Measurements from ENCODE around the gene NFIA. TPM values are rescaled to one million over a fixed set of nuclear protein-coding genes. Genes with fewer than 3 reads are reported as not detected.

Gene NFIA
- total RNA-seq, 1 experiment from 2014 or later, result 20.9 TPM

- Histone ChIP-seq H3K9me3 (ENCODE audit: control insufficient read depth, insufficient read depth, low read depth, low read length) (no peaks in the 10 kb centered on the region), H3K4me3 (ENCODE audit: low read depth in 2 of 2, low read length in 2 of 2) (no peak overlapping the region), H3K27ac (ENCODE audit: low read length) (no peak overlapping the region), H3K4me1 (ENCODE audit: control insufficient read depth, insufficient read depth, low read length) (no peaks in the 10 kb centered on the region), H3K36me3 (ENCODE audit: control insufficient read depth, insufficient read depth, low read length) (no peaks in the 10 kb centered on the region), H3K27me3 (ENCODE audit: control insufficient read depth, insufficient read depth, low read length) (no peaks in the 10 kb centered on the region)
- intact Hi-C loops (cut with micrococcal nuclease; ENCODE audit: unreplicated experiment), result no loop called here
- DNase-seq (ENCODE audit: low read depth, low spot score) (no peak), ATAC-seq (no peak)
- no peak for TF ChIP-seq TCF7L2 (IDR thresholded peaks at IDR 0.05; ENCODE audit: low read depth, low read length)
- no peak for TF ChIP-seq POLR2AphosphoS5 (IDR thresholded peaks at IDR 0.05; ENCODE audit: low read depth, low read length)
- TF ChIP-seq SIN3A (IDR thresholded peaks at IDR 0.05; ENCODE audit: borderline replicate concordance, insufficient read depth, low read depth, low read length), result no peak
- TF ChIP-seq, protein P1, sequence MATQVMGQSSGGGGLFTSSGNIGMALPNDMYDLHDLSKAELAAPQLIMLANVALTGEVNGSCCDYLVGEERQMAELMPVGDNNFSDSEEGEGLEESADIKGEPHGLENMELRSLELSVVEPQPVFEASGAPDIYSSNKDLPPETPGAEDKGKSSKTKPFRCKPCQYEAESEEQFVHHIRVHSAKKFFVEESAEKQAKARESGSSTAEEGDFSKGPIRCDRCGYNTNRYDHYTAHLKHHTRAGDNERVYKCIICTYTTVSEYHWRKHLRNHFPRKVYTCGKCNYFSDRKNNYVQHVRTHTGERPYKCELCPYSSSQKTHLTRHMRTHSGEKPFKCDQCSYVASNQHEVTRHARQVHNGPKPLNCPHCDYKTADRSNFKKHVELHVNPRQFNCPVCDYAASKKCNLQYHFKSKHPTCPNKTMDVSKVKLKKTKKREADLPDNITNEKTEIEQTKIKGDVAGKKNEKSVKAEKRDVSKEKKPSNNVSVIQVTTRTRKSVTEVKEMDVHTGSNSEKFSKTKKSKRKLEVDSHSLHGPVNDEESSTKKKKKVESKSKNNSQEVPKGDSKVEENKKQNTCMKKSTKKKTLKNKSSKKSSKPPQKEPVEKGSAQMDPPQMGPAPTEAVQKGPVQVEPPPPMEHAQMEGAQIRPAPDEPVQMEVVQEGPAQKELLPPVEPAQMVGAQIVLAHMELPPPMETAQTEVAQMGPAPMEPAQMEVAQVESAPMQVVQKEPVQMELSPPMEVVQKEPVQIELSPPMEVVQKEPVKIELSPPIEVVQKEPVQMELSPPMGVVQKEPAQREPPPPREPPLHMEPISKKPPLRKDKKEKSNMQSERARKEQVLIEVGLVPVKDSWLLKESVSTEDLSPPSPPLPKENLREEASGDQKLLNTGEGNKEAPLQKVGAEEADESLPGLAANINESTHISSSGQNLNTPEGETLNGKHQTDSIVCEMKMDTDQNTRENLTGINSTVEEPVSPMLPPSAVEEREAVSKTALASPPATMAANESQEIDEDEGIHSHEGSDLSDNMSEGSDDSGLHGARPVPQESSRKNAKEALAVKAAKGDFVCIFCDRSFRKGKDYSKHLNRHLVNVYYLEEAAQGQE (IDR thresholded peaks at IDR 0.05; ENCODE audit: insufficient read depth in 1 of 2, low read depth in 2 of 2, low read length in 1 of 2), result no peak
- TF ChIP-seq CTCF (IDR thresholded peaks at IDR 0.05), result no peak
- ChIA-PET POLR2A (no interaction called here), CTCF (no interaction called here)
- in situ Hi-C loops (cut with HindIII; ENCODE audit: low pct_unique_long_range_greater_than_20kb, low sequenced_read_pairs), result no loop called here
- no TSS peak for BruUV-seq (replicated peaks)
Observed at GRCh38 chr1:61404597-61405376, 322.4 kb downstream of the NFIA start.

GRCh38 chr1:61406467-61406866, 324.1 kb downstream of the NFIA start:
- ATAC-seq (no peak), DNase-seq (ENCODE audit: low read depth, low spot score) (no peak)
- Histone ChIP-seq H3K27ac (ENCODE audit: low read length) (no peak overlapping the region), H3K36me3 (ENCODE audit: control insufficient read depth, insufficient read depth, low read length) (no peaks in the 10 kb centered on the region), H3K9me3 (ENCODE audit: control insufficient read depth, insufficient read depth, low read depth, low read length) (no peaks in the 10 kb centered on the region), H3K4me1 (ENCODE audit: control insufficient read depth, insufficient read depth, low read length) (no peaks in the 10 kb centered on the region), H3K4me3 (ENCODE audit: low read depth in 2 of 2, low read length in 2 of 2) (no peak overlapping the region), H3K27me3 (ENCODE audit: control insufficient read depth, insufficient read depth, low read length) (no peaks in the 10 kb centered on the region)
- in situ Hi-C loops (cut with HindIII; ENCODE audit: low pct_unique_long_range_greater_than_20kb, low sequenced_read_pairs), result no loop called here
- BruUV-seq (replicated peaks), result no TSS peak
- TF ChIP-seq TCF7L2 (IDR thresholded peaks at IDR 0.05; ENCODE audit: low read depth, low read length), result no peak
- no peak for TF ChIP-seq SIN3A (IDR thresholded peaks at IDR 0.05; ENCODE audit: borderline replicate concordance, insufficient read depth, low read depth, low read length)
- TF ChIP-seq, protein P1 (IDR thresholded peaks at IDR 0.05; ENCODE audit: insufficient read depth in 1 of 2, low read depth in 2 of 2, low read length in 1 of 2), result no peak
- TF ChIP-seq POLR2AphosphoS5 (IDR thresholded peaks at IDR 0.05; ENCODE audit: low read depth, low read length), result no peak
- no peak for TF ChIP-seq CTCF (IDR thresholded peaks at IDR 0.05)
- intact Hi-C loops (cut with micrococcal nuclease; ENCODE audit: unreplicated experiment), result no loop called here
- ChIA-PET CTCF (interaction anchor here (0.6 kb wide), 1 partner anchor 251 kb away, joined by 3 read pairs; no protein-coding TSS in a partner anchor), POLR2A (no interaction called here)

Data from Panc1 (cell line).